HG03159 (cell line): ENCODE measurements around the gene MYBPH.

Experiments
- ATAC-seq: cut with Tn5 transposase; IDR thresholded peaks from one replicate; pipeline ENCODE4 v1.9.1; 2021; ENCODE audit warnings: mild to moderate bottlenecking, moderate library complexity; ENCODE audit not compliant: unreplicated experiment

The MYBPH gene

GRCh38 chr1:203200916-203201315 lies 25.3 kb upstream of the MYBPH start:
- ATAC-seq, result no peak

DNA sequence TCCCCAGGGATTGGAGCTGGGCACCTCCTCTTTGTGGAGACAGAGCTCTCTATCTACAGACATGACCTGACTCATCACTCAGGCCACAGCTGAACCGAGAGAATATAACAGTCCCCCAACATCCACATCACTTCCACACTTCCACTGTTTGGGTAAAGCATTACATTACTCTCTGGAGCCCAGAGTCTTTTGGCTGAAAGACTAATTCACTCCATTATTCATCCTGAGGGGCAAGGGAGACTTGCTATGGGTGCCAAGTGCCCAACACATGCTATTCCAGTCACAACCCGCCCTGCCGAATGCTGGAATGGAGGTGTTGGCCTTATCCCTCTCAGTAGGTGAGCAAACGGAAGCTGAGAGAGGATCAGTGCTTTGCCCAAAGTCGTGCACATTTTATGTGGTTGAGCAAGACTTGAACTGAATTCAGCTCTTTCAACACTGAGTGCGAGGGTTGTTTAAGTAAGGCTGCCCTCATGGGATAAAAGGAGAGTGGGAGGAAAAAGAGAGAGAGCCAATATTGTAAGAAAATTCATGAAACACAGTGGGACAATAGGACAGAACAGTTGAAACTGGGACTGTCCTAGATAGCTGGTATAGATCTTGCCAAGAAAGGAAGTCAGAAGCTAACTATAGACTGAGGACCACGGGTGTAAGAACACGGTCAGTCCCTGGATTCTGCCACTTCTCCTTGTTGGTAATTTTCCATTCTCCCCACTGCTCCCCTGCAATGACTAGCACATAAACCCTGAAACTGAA lies 24.4 kb upstream of the MYBPH start:
- ATAC-seq, result no peak

GRCh38 chr1:203199481-203199815 lies 23.8 kb upstream of the MYBPH start:
- ATAC-seq, result no peak

- ATAC-seq, result no peak
These were observed 23.4 kb upstream of the MYBPH start for GRCh38 chr1:203199002-203199401.

GRCh38 chr1:203197625-203198024 lies 22.0 kb upstream of the MYBPH start:
- ATAC-seq, result no peak

GRCh38 chr1:203196371-203196770 lies 20.7 kb upstream of the MYBPH start:
- ATAC-seq, result no peak

GRCh38 chr1:203190949-203191348 lies 15.3 kb upstream of the MYBPH start:
- ATAC-seq, result no peak

DNA sequence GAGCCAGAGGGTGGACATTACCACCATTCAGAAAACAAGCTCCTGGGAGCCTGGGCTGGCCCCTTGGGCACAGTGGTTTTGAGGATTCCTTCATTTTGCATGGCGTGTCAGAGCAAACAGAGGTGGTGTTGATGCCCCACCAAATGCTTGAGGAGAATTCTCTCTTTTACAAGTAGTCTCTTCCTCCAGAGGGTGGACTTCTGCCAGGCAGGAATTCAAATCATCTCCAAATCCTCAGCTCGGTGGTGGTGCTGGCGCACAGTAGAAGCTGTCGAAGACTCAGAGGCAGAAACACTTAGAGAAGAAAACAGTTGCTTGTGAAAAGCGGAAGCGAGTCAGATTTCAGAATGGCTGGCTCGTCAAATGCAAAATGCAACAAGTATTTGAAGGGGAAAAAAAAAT lies 14.3 kb upstream of the MYBPH start:
- ATAC-seq, result no peak

DNA sequence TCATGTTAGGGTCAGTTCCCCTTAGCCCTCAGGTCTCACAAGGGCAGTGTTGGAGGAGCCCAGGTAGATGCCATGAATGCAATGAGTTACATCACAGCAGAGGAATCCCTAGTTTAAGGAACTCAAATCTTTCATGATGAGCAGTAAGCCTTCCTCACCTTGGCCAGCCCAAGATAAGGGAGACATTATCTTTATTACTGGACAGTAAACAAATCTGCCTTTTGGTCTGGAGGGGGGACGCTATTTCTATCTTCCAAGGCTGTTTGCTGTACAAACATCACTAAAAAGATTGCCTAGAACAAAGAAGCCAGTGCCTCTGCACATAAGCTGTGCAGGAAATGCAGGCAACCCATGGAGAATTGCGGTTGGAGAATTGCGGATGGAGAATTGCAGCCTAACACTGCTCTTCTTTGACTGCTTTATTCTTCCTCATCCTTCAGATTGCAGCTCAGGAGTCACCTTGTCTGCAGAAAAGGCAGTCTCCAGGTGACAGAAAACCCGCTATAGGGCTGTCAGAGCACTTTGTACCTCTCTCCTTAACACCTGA lies 13.1 kb upstream of the MYBPH start:
- ATAC-seq, result no peak

DNA sequence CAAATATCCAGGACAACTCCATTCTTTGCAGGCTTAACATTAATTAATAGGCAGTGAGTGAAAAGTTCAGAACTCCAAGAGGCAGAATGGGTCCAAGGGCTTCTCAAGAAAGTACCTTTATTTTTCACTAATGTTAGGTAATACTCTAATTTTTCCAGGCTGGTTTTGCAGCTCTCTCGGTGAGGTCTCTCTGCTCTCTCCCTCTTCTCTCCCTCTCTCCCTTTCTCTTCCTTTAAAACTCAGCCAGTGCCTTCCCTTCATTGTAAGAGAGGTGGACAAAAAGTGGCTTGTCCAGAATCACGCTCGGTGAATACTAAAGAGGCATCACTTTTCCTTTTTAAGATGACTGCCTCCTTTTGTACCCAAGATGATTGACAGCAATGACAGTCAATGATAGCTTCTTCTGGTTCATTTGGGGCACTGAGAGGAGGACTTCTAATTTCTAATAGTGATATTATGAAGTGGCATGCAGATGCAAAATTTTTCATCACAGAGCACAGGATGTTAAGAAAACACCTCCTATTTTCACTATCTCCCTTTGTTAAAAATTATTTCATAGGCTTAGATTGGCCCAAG lies 12.2 kb upstream of the MYBPH start:
- ATAC-seq, result no peak

DNA sequence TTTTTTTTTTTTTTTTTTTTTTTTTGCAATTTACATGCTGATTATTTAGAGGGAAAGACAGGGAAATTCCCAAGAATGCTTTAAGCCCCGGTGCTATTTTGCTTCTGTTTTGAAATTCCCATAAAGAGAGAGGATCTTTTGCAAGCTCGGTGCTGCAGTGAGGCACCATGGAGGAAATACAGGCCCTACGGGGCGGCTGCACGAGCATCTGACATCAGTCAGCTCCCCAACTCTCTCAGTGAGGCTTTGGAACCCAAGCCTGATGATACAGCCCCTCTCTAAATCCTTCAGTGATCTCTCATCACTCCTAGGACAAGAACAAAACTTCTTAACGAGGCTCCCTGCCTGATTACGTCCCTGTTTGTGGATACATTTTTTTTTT lies 11.7 kb upstream of the MYBPH start:
- no peak for ATAC-seq

DNA sequence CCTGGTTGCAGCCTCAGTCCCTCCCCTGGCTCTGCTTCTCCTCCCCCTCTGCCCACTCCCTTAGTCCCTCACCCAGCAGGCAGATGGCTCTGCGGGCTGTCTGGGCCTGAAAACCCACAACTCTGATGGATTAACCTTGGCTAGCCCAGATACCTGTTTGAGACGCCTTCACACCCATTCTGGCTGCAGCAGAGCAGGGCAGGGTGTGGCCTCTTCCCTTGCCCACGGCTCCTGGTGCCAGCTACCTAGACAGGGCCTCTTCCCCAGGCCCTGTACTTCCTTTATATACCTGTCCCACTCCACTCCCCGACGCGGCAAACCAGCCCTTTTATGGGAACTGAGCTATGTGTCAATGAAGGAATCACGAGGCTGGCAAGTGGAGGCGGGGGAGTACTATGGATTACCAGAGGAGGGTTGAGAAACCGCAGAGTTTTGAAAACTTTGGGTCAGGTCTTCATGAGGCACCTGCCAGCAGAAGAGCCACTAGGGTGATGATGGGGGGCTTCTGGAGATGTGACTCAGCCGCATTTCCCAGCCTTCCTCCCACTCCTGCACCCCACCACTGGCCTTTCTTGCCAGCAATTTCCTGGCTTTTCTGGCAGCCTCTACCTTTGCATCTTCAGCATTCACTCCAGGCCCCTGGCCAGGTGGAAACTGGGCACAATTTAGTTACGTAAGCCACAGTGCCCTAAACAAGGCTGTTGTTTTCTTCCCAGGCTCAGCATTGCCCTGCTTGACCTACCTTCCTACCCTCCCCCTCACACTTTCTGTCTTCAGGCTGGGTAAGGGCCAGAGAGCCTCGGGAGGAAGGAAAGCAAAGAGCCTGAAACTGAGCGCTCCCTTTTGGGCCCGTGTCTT lies 11.0 kb upstream of the MYBPH start, which contains the start of gene CHI3L1:
Gene CHI3L1 (minus strand): TSS at position 259 of the 858 bp plus-strand sequence. CDS start 81 bp downstream, at position 178.
- no peak for ATAC-seq

DNA sequence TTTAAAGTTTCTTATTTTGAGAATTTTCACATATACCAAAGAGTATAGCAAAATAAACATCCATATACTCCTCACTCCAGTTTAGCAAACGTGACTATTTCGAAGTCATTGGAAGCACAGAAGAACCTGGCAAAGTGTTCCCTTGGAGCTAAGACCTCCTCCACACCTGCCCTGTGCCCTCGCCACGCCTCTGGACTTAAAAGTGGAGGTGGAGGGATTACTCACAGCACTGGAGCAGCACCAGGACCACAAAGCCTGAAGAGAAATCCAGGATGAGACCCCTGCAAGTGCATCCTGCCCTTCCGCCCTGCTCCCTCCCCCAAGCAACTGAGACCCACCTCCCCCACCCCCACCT lies 10.4 kb upstream of the MYBPH start:
- ATAC-seq, result no peak

DNA sequence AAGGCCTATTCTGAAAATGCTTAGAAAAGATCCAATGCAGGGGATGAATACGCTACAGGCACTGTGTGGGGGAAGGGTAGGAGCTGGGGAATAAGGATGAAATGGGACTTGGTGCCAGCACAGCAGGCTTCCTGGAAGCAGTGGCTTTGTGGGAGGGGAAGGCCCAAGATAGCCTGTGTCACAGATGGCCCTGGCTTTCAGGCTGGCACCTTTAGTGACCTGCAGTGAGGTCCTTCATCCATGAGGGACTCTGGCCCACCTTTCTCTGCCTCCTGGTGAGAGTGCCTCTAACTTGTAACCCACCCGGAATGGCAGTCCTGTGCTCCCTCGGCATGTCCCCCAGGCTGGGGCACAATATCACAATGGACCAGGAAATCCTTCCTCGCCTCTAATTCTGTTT lies 10.0 kb upstream of the MYBPH start:
- no peak for ATAC-seq

GRCh38 chr1:203185061-203185461 lies 9.4 kb upstream of the MYBPH start:
- no peak for ATAC-seq

DNA sequence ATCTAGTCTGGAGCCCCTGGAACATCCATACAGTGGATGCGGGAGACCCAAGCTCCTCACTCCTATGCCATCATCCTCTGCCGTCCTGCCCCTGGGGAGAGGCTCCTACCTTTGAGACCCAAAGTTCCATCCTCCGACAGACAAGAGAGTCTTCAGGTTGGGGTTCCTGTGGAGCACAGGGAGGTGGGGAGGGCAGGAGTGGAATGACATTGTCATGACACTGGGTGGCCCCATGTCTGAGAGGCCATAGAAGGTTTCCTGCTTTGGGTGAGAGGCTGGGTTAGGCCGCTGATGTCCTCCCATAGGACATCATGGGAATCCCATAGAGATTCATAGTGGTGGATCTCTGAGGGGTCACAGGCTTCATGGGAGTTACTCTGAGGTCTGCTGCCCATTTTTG lies 8.8 kb upstream of the MYBPH start:
- no peak for ATAC-seq

DNA sequence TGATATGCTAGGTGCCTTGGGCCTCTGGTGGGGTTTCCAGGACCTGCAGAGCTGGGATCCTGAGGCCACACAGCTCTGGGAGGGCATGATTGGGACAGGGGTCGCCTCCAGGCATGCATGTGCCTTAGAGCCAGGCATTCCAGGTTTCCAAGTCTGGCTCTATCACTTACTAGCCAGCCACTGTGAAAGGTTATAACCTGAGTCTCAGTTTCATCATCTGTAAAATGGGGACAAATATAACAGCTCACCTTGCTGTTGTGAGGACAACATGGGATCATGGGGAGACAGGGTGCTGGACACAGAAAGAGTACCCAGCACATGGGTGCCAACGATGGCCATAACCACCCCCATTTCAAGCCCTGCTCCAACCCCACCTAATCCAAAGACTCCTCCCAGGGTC lies 8.2 kb upstream of the MYBPH start:
- no peak for ATAC-seq

DNA sequence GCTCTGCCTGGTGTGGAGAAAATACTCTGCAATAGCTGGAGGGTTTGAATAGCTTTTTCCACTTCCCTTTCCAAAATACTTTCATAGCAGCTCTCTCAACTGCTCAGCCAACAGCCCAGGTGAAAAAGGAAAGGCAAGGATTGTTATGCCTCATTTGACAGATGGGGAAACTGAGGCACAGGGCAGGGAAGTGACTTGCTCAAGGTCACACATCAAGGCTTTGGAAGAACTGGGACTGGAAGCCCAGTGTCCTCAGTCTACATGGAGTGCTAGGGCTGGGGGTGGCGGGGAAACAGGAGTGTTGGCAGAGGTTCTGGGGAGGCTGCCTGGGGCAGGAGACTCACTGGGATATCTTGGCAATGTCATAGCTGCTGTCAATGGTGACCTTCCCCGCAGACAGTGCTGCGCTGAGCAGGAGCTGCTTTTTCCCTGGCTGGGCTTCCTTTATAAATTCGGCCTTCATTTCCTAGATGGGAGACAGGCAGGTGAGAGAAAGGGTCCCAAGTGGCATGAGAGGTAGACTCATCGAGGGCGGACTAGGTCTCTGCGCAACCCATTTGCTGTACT lies 6.8 kb upstream of the MYBPH start:
- ATAC-seq, result no peak

GRCh38 chr1:203181586-203182386 lies 6.2 kb upstream of the MYBPH start:
- no peak for ATAC-seq

DNA sequence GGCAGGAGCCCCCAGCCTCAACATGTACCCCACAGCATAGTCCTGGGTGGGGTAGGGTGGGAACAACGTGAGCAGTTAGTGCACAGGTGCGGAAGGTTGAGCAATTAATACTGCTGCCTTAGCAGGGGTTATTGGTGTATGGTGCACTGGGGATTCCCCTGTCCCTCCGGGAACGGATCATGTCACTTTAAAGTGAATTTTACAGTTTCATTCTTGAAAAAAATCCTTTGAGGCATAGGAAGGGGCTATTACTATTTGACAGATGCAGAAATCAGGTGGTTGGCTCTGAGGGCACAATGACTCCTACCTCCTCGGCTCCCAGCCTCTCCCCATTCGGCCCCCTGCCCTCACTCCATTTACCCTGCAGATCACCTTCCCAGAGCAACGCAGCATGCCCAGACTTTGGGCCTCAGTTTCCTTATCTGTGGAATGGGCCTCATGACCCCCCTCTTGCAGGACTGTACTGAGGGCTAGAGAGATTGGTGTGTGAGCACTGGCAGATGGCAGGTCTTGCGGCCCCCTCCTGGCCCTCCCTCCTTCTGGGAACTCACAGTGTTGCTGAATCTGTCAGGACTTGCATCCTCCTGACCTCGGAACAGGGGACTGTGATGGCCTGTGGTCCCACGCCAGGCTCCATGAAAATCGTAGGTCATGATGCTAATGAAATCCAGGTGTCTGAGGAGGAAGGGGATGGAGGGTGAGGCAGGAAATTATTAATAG lies 5.1 kb upstream of the MYBPH start:
- no peak for ATAC-seq
